ENCODE data around the gene C6orf89.
A peak's percentile ranks its signal among the peaks of the same experiment; 100 is the strongest.

C6orf89 gene

DNA sequence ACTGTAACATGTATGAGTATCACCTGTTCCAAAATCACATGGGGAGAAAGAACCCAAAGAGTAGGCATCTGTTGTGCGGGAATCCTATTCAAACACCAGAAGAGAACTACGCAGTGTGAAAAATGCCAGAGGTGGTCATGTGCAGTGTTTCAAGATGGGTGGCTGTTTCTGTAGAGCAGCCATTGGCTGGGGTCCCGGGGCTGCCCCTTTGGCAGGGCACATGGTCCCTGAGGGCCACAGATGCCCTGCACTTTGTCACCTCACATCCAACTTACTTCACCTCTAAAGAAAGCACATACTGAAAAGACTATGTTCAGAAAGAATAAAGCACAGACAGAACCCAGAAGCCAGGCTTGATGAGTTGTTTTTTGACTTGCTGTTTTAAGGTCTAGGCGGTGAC lies 87.9 kb downstream of the C6orf89 start:
- ChIA-PET CTCF (no interaction called here), POLR2A (ENCODE audit: low non-redundant PET) (no interaction called here)
- DNase-seq (ENCODE audit: low spot score): no peak
- no peak overlapping the region for H3K27ac ChIP-seq
- TF ChIP-seq, protein P1, sequence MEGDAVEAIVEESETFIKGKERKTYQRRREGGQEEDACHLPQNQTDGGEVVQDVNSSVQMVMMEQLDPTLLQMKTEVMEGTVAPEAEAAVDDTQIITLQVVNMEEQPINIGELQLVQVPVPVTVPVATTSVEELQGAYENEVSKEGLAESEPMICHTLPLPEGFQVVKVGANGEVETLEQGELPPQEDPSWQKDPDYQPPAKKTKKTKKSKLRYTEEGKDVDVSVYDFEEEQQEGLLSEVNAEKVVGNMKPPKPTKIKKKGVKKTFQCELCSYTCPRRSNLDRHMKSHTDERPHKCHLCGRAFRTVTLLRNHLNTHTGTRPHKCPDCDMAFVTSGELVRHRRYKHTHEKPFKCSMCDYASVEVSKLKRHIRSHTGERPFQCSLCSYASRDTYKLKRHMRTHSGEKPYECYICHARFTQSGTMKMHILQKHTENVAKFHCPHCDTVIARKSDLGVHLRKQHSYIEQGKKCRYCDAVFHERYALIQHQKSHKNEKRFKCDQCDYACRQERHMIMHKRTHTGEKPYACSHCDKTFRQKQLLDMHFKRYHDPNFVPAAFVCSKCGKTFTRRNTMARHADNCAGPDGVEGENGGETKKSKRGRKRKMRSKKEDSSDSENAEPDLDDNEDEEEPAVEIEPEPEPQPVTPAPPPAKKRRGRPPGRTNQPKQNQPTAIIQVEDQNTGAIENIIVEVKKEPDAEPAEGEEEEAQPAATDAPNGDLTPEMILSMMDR (conservative IDR thresholded peaks at IDR 0.05; ENCODE audit: low read depth): no peak

DNA sequence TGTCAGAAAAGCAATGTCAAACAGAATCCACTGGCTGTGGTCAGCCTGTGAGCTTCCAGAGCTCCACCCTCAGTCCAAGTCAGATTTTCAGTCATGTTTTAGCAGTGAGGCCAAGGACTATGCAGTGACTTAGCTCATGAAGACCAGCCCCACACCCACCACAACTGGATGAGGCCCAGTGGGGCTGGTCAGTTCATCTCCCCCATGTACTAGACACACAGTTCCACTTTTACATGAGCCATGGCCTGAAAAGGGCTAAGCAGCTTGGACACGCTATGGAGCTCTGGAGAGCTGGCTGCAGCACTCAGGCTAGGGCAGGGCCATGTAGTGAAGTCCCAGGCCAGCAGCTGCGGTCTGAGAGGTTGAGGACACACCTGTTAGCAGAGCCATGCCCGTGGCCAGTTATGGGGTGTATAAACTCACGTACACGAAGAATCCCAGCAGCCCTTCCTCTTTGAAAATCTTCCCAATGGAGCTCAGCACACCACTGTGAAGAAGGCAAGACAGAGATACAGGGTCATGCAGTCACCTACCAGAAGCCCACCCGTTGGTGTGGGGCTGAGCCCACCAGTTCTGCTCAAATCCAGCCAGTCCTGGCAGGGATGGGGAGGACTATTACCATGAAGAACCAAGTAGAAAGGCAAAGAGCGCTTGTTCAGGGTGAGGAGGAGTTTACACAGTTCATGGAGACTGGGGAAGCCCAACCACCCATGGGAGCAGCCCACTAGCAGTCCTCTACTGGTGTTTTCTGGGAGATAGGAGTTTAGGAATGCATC lies 89.7 kb downstream of the C6orf89 start:
- peak overlapping the region; percentile 10 for H3K27ac ChIP-seq
- POLR2A ChIA-PET (ENCODE audit: low non-redundant PET): no interaction called here
- CTCF ChIA-PET: no interaction called here
- TF ChIP-seq, protein P1 (conservative IDR thresholded peaks at IDR 0.05; ENCODE audit: low read depth): no peak
- no peak for DNase-seq (ENCODE audit: low spot score)

DNA sequence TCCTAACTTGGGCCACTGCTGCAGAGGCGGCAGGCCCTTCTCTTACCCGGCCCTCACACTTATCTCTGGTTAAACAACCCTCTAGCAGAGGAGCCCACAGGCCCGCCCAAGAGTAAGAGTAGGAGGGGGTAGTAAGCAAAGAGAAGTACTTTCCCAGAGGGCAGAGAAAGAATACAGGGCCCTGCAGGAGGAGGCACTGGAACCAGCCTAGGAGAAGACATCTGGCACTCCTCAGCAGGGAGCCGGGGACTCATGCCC lies 90.2 kb downstream of the C6orf89 start:
- POLR2A ChIA-PET (ENCODE audit: low non-redundant PET): no interaction called here
- CTCF ChIA-PET: no interaction called here
- H3K27ac ChIP-seq: peak overlapping the region; percentile 10
- TF ChIP-seq, protein P1 (conservative IDR thresholded peaks at IDR 0.05; ENCODE audit: low read depth): no peak
- no peak for DNase-seq (ENCODE audit: low spot score)

DNA sequence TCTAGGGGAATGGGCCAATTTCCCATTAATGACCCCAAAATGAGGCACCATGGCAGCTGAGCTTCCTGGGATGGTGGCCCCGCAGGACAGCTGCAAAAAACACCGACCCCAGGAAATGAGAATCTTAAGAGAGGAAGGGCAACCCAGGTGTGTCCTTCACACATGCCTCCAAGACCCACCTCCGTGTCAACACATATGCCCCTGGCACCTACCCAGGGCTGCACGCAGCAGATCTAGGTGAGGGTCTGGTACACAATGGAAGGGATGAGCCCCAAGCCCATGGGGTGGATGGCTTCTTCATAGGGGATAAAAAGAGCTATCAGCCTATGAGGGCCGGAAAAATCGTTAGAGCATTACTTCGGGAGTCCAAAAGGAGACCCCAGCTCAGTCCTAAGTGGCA lies 90.8 kb downstream of the C6orf89 start:
- TF ChIP-seq, protein P1 (conservative IDR thresholded peaks at IDR 0.05; ENCODE audit: low read depth): no peak
- ChIA-PET CTCF (no interaction called here), POLR2A (ENCODE audit: low non-redundant PET) (no interaction called here)
- no peak overlapping the region for H3K27ac ChIP-seq
- no peak for DNase-seq (ENCODE audit: low spot score)

DNA sequence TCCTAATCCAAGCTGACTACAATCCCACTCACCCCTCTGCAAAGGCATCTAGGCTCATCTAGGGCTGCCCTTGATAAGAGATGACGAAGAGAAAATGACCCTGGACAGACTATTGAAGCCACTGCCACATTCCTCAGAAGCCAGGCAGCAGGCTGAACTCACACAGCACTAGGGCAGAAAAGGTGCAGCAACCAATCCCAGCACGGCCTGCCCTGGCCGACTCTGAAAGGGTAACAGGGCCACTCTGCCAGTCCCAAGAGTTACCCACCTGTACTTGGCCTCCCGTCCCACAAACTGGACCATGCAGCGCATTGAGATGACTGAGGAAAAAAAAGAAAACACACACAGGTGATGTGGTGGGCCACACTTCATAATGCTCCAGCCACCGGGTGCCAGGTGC lies 91.2 kb downstream of the C6orf89 start:
- H3K27ac ChIP-seq: no peak overlapping the region
- no peak for DNase-seq (ENCODE audit: low spot score)
- CTCF ChIA-PET: interaction anchor here (0.9 kb wide), 1 partner anchor 23 kb away, joined by 4 read pairs; the partner anchor contains the start of gene PI16
- TF ChIP-seq, protein P1 (conservative IDR thresholded peaks at IDR 0.05; ENCODE audit: low read depth): no peak
- POLR2A ChIA-PET (ENCODE audit: low non-redundant PET): no interaction called here

DNA sequence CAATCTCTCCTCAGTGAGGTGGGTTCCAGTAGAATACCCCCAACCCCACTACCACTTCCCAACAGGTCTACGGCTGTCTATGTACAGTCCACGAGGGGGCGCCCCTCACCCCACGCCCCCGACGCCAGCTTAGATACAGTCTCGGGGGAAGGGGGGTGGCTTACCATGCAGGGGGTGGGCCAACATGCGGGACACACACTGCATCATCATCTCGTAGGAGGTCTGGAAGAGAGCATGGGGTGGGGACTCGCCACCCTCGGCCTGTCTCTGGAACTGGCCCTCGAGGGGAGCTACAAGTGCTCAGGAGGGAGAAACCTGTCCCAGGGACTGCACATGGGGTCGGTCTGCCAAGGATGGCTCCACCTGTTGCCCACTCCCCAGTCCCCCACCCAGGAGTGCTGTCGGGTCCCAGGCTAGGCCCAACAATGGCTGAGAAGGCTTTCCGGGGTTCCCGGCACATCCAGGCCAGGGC lies 91.8 kb downstream of the C6orf89 start:
- TF ChIP-seq, protein P1 (conservative IDR thresholded peaks at IDR 0.05; ENCODE audit: low read depth): no peak; the same call in 1 of the 2 replicates
- ChIA-PET CTCF (interaction anchor here (0.8 to 0.9 kb wide), 2 partner anchors 23 to 211 kb away, joined by 3 to 4 read pairs; partner anchors contain the start of gene PI16), POLR2A (ENCODE audit: low non-redundant PET) (no interaction called here)
- no peak overlapping the region for H3K27ac ChIP-seq
- DNase-seq (ENCODE audit: low spot score): no peak
